Stimulated activated CD4-positive, alpha-beta T cell treated with anti-CD3 and anti-CD28 coated beads, Interleukin-15, amount 100 ng/mL, for 48 hours (primary cell): ENCODE measurements around the gene HS1BP3.

Source experiments
- DNase-seq, 2 donors: peaks; one replicate each; pipeline ENCODE4 v3.0.0-alpha.2; 2020; ENCODE audit warnings: low read depth in 2 of 2

HS1BP3 gene

GRCh38 chr2:20674974-20675679 is 24.2 kb upstream of the HS1BP3 start:
- DNase-seq: no peak

- DNase-seq: no peak
These were observed 23.5 kb upstream of the HS1BP3 start for GRCh38 chr2:20674309-20674965.

GRCh38 chr2:20673686-20674308 is 22.9 kb upstream of the HS1BP3 start:
- no peak for DNase-seq

GRCh38 chr2:20672201-20672951 is 21.5 kb upstream of the HS1BP3 start:
- DNase-seq: no peak

GRCh38 chr2:20671736-20672080 is 20.8 kb upstream of the HS1BP3 start:
- DNase-seq: no peak

GRCh38 chr2:20671036-20671735 is 20.3 kb upstream of the HS1BP3 start:
- no peak for DNase-seq

GRCh38 chr2:20670315-20671035 is 19.6 kb upstream of the HS1BP3 start:
- DNase-seq: no peak

GRCh38 chr2:20669562-20670314 is 18.8 kb upstream of the HS1BP3 start:
- DNase-seq: no peak

GRCh38 chr2:20668871-20669475 is 18.1 kb upstream of the HS1BP3 start:
- DNase-seq: no peak

GRCh38 chr2:20668451-20668850 is 17.6 kb upstream of the HS1BP3 start:
- DNase-seq: no peak

GRCh38 chr2:20667531-20668401 is 16.9 kb upstream of the HS1BP3 start:
- no peak for DNase-seq

- DNase-seq: no peak
These were observed 16.2 kb upstream of the HS1BP3 start for GRCh38 chr2:20667151-20667530.

GRCh38 chr2:20666304-20667150 is 15.6 kb upstream of the HS1BP3 start, which contains the start of gene GDF7:
Gene GDF7, plus strand, starts transcription at chr2:20667144. Its CDS starts 96 bp downstream, at chr2:20667240.
- DNase-seq: no peak

GRCh38 chr2:20666005-20666303 is 15.1 kb upstream of the HS1BP3 start:
- DNase-seq: no peak

GRCh38 chr2:20665243-20666004 is 14.5 kb upstream of the HS1BP3 start:
- no peak for DNase-seq

GRCh38 chr2:20664431-20665242 is 13.7 kb upstream of the HS1BP3 start:
- no peak for DNase-seq

- DNase-seq: no peak
These were observed 13.1 kb upstream of the HS1BP3 start for GRCh38 chr2:20664071-20664390.
